HPDE6-E6E7 (cell line): ENCODE data around the gene OSBPL10.

ENCODE experiments used
- DNase-seq: peaks from one replicate; pipeline ENCODE4 v3.0.0; 2011; ENCODE audit warnings: missing footprints; ENCODE audit errors: extremely low spot score

OSBPL10 gene

DNA sequence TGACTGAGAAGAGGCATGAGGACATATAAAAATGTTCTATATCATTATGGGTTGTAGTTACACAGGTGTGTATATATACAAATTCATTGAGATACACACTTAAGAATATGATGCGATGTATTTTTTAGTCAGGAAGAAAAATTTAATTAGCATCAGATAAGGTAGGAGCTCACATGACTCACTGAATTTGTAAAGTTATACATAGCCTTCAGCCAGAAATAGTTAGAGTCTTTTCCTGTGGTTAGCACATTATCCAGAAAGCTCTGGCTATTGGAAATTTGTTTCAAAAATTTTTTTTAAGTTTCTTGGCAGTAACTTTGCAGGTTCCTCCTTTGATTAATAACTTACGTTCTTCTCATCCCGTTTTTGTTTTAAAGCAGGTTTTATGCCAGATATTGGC, 359.7 kb downstream of the OSBPL10 start:
- DNase-seq, result no peak

DNA sequence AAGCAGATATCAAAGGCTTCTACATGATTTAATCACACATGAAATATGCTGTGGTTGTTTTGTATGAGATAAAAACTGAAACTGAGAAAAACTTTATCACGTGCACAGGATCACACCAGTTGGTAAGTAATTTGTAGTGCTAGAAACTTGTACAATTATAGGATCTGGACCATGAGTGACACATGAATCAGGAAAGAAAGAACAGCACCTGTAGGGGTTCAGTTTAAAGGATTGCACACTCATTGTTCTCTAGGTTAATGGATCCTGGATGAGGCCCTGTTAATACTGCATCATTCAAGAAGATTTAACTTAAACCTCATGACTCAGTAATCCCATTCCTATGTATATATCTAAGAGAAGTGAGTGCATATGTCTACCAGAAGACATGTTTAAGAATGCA, 360.4 kb downstream of the OSBPL10 start:
- no peak for DNase-seq

DNA sequence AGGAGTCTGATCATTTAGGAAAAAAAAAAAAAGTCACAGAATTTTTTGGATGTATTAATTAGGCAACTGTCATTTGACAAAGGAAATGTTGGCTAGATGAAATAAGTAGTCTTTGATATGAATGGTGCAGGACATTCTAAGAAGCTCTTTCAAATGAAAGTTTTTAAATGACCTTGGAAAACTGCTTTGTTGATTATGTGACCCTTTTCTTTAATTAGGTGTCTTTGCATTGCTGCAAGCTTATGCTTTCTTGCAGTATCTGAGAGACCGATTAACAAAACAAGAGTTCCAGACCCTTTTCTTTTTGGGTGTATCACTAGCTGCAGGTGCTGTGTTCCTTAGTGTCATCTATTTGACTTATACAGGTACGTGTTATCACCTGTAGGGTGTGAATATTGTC, 364.4 kb downstream of the OSBPL10 start:
- DNase-seq, result no peak

DNA sequence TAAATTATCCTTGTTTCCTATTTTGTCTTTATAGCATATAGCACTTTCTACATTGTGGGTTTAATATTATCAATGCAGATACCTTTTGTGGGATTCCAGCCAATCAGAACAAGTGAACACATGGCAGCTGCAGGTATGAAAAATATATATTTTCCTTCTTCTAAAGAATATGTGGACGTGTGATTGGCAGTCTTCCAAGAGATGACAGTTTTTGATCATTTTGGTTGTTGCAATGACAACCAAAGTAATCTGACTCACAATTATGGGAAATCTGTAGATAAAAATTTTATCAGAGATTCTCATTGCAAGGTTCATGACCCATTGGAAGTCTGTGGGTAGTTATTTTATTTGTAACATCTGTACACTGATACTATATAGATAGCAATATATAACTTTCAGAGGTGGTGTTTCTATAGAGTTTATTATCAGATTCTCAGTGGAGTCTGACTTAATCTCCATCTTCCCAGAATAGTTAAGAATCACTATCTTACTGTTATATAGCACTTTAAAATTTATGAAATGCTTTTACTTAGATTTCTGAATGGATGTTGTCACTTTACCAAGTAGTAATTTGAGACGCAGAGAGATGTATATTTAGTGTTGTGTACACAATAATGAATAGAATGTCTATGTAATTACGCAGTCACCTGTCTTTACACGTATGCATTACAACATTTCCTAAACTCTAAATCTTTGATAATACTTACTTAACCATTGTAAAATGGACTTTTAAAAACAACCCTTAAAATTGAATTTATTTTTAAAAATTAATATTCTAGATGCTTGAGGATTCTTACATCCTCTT, 365.8 kb downstream of the OSBPL10 start:
- no peak for DNase-seq

DNA sequence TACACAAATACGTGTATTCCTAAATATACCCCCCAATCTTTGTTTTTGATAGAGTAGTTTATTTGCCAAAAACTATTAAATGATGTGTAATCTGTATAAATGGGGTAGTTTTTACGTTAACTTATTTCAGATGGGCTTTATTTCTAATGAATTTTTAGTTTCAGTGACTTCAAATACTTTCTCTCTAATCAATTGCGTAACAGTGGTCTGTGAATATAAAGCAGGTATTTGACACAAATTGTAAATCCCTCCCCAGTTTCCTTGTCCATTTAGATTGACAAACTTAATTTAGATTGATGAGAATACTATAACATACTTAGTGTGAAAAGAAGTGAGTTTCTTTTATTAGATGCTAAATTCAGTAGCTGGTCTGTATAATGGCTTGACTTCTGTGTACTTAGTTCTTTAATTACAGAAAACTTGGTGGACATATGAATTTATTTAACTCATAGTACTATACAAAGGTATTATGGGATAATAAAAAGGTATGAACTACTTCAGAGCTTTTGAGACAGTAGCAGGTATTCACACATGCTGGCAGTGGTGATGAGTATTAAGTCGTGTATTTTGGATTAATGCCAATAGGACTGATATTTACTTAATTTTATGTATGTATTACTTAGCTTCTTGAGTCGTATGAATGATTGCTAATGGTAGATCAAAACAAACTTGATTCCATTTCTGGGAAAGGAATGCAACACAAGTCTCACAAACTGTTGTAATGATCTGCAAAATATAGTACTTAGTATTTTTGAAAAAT, 366.7 kb downstream of the OSBPL10 start:
- no peak for DNase-seq

DNA sequence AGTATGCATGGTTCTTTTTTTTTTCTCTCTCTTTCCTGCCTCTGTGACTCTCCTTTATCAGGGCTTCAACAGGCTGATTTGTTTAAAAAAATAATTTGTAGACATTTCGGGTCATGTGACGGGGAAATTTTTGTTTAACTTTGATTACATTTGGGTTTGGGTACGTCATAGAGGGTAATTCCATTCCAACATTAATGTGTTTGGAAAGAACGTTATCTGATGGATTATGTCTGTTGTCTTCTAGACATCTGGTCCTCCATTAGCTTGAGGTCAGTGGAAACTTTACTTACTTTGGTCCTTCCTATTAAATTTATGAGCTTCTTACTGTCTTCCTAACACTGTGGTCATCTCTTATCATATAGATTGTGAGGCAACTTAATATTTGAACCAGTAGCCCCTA, 367.4 kb downstream of the OSBPL10 start:
- DNase-seq, result no peak

DNA sequence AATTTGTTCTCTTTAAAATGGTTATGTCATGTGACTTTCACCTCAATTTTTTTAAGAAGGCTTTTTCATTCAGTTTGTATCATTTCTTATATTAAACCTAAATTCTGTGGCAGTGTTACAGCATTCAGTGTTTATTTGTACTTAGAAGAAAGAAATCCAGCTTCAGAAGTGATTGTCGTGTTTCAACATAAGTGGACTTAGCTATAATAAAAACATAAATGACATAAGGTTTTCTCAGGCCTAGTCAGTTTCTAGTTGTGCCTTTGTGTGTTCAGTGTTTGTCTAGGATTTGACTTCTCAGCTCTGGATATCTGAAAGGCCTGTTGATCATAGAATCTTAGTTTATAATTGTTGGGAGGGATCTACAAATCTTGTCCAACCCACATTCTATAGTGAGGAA, 367.9 kb downstream of the OSBPL10 start:
- no peak for DNase-seq
